Measurements from ENCODE around the gene PGM2. TPM values are rescaled to one million over a fixed set of nuclear protein-coding genes. Genes with fewer than 3 reads are reported as not detected.
A peak's percentile ranks its signal among the peaks of the same experiment; 100 is the strongest.

Gene PGM2
- total and polyA plus RNA-seq, 10 of the 15 experiments (the other 5 are each of a cell fraction or from before 2014, with no cell fraction given) = 11.9 to 41.7 (median 37.1) TPM

GRCh38 chr4:37889849-37890800 is 63.6 kb downstream of the PGM2 start:
- no peak for FAIRE-seq

More at GRCh38 chr4:37889849-37890800, 63.6 kb downstream of the PGM2 start:
- CTCF ChIA-PET = interaction anchor here (0.9 to 1.5 kb wide), 7 partner anchors 29 to 146 kb away, joined by 3 to 8 read pairs (median 4); no protein-coding TSS in a partner anchor
- no peaks in the 10 kb centered on the region for H3K27me3 ChIP-seq (replicated peaks in 1 of 2; ENCODE audit: control insufficient read depth in 2 of 2, insufficient read depth in 2 of 2, low read length in 1 of 2)
- H3K4me1 ChIP-seq (ENCODE audit: control insufficient read depth, insufficient read depth, low read length) = peaks cover 16% of the 10 kb centered on the region
- H2AFZ ChIP-seq (ENCODE audit: control insufficient read depth, low read depth, low read length) = peak overlapping the region; percentile 71
- peaks cover 17% of the 10 kb centered on the region for H3K79me2 ChIP-seq (ENCODE audit: control insufficient read depth, insufficient read depth, low read length)
- WGBS (ENCODE audit: insufficient coverage, insufficient replicate concordance, low lambda C conversion rate, missing lambda C conversion rate) = 55% methylated on average over 59 of the region's 63 CpGs
- no peaks in the 10 kb centered on the region; a peak in 1 of 4 replicates for H3K36me3 ChIP-seq (ENCODE audit: control insufficient read depth in 2 of 2, insufficient read depth in 2 of 2, low read length in 1 of 2)
- H3K4me3 ChIP-seq = peak overlapping the region; percentile 59; the same call in 1 of the 2 replicates
- peak overlapping the region; percentile 68; the same call in 1 of the 2 replicates for H3K9ac ChIP-seq (ENCODE audit: control insufficient read depth, insufficient read depth, low read length)
- no peaks in the 10 kb centered on the region for H4K20me1 ChIP-seq (ENCODE audit: control insufficient read depth, insufficient read depth)
- no peaks in the 10 kb centered on the region for H3K9me3 ChIP-seq (replicated peaks; ENCODE audit: control insufficient read depth, insufficient read depth, low read length)
- no peak for TF ChIP-seq NR2C1 (IDR thresholded peaks at IDR 0.05)
- TF ChIP-seq IKZF1 (conservative IDR thresholded peaks at IDR 0.05) = peak; percentile 21; the same call in 1 of the 2 replicates
- TF ChIP-seq BHLHE40 (IDR thresholded peaks at IDR 0.05; ENCODE audit: borderline replicate concordance in 1 of 2, low read depth in 2 of 2, low read length in 1 of 2) = 0 out of 4 replicates have a peak, but pooled peaks of 1 of the 2 experiments have one; percentile 3
- peak; percentile 4 to 49 (median 13); a peak in 2 of 6 replicates for TF ChIP-seq CTCF (IDR thresholded peaks at IDR 0.05 in 2 of 3, conservative IDR thresholded peaks at IDR 0.05 in 1 of 3; ENCODE audit: control insufficient read depth in 2 of 3, extremely low read depth in 1 of 3, insufficient read depth in 1 of 3, low read depth in 3 of 3, low read length in 3 of 3)
- peak; percentile 30; the same call in 1 of the 2 replicates for TF ChIP-seq GATAD2B (conservative IDR thresholded peaks at IDR 0.05; ENCODE audit: low read depth)
- no peak for TF ChIP-seq PAX8 (IDR thresholded peaks at IDR 0.05)
- intact Hi-C loops (cut with micrococcal nuclease; ENCODE audit: unreplicated experiment) (loop anchor here (2.0 to 10.0 kb wide), 5 partner anchors 63 to 1648 kb away; partner anchors contain the start of genes ARAP2 and PGM2), in situ Hi-C loops (cut with MboI) (no loop called here)
- RAD21 ChIA-PET (ENCODE audit: unreplicated experiment) = interaction anchor here (0.7 to 3.8 kb wide), 6 partner anchors 8 to 287 kb away, joined by 3 to 29 read pairs (median 4); partner anchors contain the start of gene PGM2
- peak; percentile 36 for ATAC-seq
- no peak for DNase-seq (ENCODE audit: low read depth, low spot score)
- SMC1A ChIA-PET (ENCODE audit: uncharacterized antibody, unreplicated experiment) = interaction anchor here (0.9 to 1.6 kb wide), 7 partner anchors 8 to 86 kb away, joined by 3 to 6 read pairs (median 5); no protein-coding TSS in a partner anchor
- BruUV-seq (replicated peaks) = TSS peak; percentile 63
- peak overlapping the region; percentile 75 for H3K4me2 ChIP-seq (ENCODE audit: control insufficient read depth, insufficient read depth)
- H3K27ac ChIP-seq (ENCODE audit: control insufficient read depth, insufficient read depth) = no peak overlapping the region
- POLR2A ChIA-PET = interaction anchor here (1.8 to 2.7 kb wide), 2 partner anchors 11 to 64 kb away, joined by 4 to 14 read pairs; partner anchors contain the start of gene PGM2
